HCT116 (cell line): Measurements from ENCODE around the gene CDC42EP5. TPM values are rescaled to one million over a fixed set of nuclear protein-coding genes. Genes with fewer than 3 reads are reported as not detected.

Experiments used
- ATAC-seq: fragments of 200-7000 bp; cut with Tn5 transposase; 2 replicates; pipeline ENCODE4 v1.9.1; 2020; ENCODE audit warnings: mild to moderate bottlenecking, moderate library complexity
- Bru-seq: library from RNA; stranded (reverse); fragments of 400-500 nt; gene quantifications from one replicate; lab custom pipeline; 2021; lab: Mats Ljungman, UMichigan
- BruChase-seq, 2 experiments: library from RNA; stranded (reverse); fragments of 400-500 nt; gene quantifications; one replicate each; lab custom pipeline; 2021; lab: Mats Ljungman, UMichigan
- BruUV-seq: library from RNA; stranded (reverse); fragments of 400-500 nt; replicated peaks from 2 replicates; lab custom pipeline; 2021; lab: Mats Ljungman, UMichigan
- CTCF ChIA-PET: fragments of 300-600 bp; sonication (Branson Sonifier 250); formaldehyde crosslinking; loops from one replicate; lab custom pipeline; 2021; ENCODE audit warnings: antibody characterized with exemption; lab: Charles Lee
- POLR2A ChIA-PET: fragments of 300-600, 350-600 bp; sonication (Branson Sonifier 250); formaldehyde crosslinking; loops from one replicate; lab custom pipeline; 2021; ENCODE audit warnings: antibody characterized with exemption; lab: Charles Lee
- RAD21 ChIA-PET, 2 experiments: fragments of 300-600 bp; sonication (Branson Sonifier 250); formaldehyde crosslinking; loops; one replicate each; lab custom pipeline; 2023; ENCODE audit warnings: low total read pairs in 2 of 2; ENCODE audit not compliant: uncharacterized antibody in 2 of 2, unreplicated experiment in 2 of 2, low non-redundant PET in 1 of 2; lab: Charles Lee
- DNase-seq: peaks from one replicate; pipeline ENCODE4 v3.0.0-alpha.2; 2010; ENCODE audit warnings: low read depth, low spot score
- H2AFZ ChIP-seq: fragments of 200-600 bp; shearing (Covaris generic), sonication (generic); 2 replicates; pipeline ENCODE4 v1.6.1; 2017; ENCODE audit warnings: low read depth, mixed run types, mixed read lengths, antibody characterized with exemption, low read length; ENCODE audit not compliant: poor library complexity, severe bottlenecking
- H3K27ac ChIP-seq: 2 replicates; pipeline ENCODE4 v1.5.1; 2012; ENCODE audit warnings: low read depth, low read length
- H3K27me3 ChIP-seq: fragments of 200-600 bp; sonication (generic); 2 replicates; pipeline ENCODE4 v1.6.1; 2016; ENCODE audit warnings: mixed run types, low read length, mixed read lengths; ENCODE audit not compliant: insufficient read depth
- H3K36me3 ChIP-seq, 2 experiments: fragments of 200-500 bp in 1 of 2; fragments of 200-600 bp in 1 of 2; sonication (Bioruptor generic) in 1 of 2; sonication (generic) in 1 of 2; 2 replicates each; pipeline versions ENCODE4 v1.5.1 to v1.6.1; 2014 to 2016; ENCODE audit warnings: low read length in 2 of 2, inconsistent platforms in 1 of 2, mixed read lengths in 1 of 2, mixed run types in 1 of 2; ENCODE audit not compliant: insufficient read depth in 2 of 2, control insufficient read depth in 1 of 2
- H3K4me1 ChIP-seq, 2 experiments: fragments of 200-600 bp in 1 of 2; sonication (generic) in 1 of 2; 2 replicates each; pipeline versions ENCODE4 v1.5.1 to v1.6.1; 2012 to 2017; ENCODE audit warnings: low read length in 2 of 2, inconsistent platforms in 1 of 2, mild to moderate bottlenecking in 1 of 2, mixed read lengths in 1 of 2, mixed run types in 1 of 2, moderate library complexity in 1 of 2; ENCODE audit not compliant: insufficient read depth in 2 of 2, control insufficient read depth in 1 of 2
- H3K4me2 ChIP-seq: fragments of 200-600 bp; sonication (generic); 2 replicates; pipeline ENCODE4 v1.6.1; 2017; ENCODE audit warnings: mixed run types, low read length, mixed read lengths
- H3K4me3 ChIP-seq, 2 experiments: fragments of 200-600 bp in 1 of 2; sonication (generic) in 1 of 2; replicated peaks in 1 of 2; 2 replicates each; pipeline ENCODE4 v1.5.1; 2011 to 2016; ENCODE audit warnings: low read length in 2 of 2, control low read depth in 1 of 2, low read depth in 1 of 2, mild to moderate bottlenecking in 1 of 2, mixed read lengths in 1 of 2, mixed run types in 1 of 2
- H3K79me2 ChIP-seq: fragments of 200-600 bp; sonication (generic); 2 replicates; pipeline ENCODE4 v1.6.1; 2017; ENCODE audit warnings: mild to moderate bottlenecking, mixed run types, low read length, moderate library complexity, mixed read lengths; ENCODE audit not compliant: insufficient read depth
- H3K9ac ChIP-seq: fragments of 200-600 bp; sonication (generic); 2 replicates; pipeline ENCODE4 v1.6.1; 2016; ENCODE audit warnings: low read length, mixed read lengths
- H3K9me2 ChIP-seq: fragments of 200-600 bp; sonication (generic), shearing (Covaris generic); 2 replicates; pipeline ENCODE4 v1.6.1; 2017; ENCODE audit warnings: mixed run types, mild to moderate bottlenecking, moderate library complexity; ENCODE audit not compliant: insufficient read depth
- H3K9me3 ChIP-seq, 2 experiments: fragments of 200-500 bp in 1 of 2; fragments of 200-600 bp in 1 of 2; sonication (Bioruptor generic) in 1 of 2; sonication (generic) in 1 of 2; 2 replicates each; pipeline ENCODE4 v1.6.1; 2014 to 2017; ENCODE audit warnings: low read length in 2 of 2, mixed read lengths in 2 of 2, inconsistent platforms in 1 of 2, low read depth in 1 of 2, mild to moderate bottlenecking in 1 of 2, mixed run types in 1 of 2, moderate library complexity in 1 of 2; ENCODE audit not compliant: control insufficient read depth in 1 of 2, insufficient read depth in 1 of 2
- H4K20me1 ChIP-seq: fragments of 200-600 bp; sonication (generic), shearing (Covaris generic); 2 replicates; pipeline ENCODE4 v1.6.1; 2017; ENCODE audit warnings: mixed run types, mild to moderate bottlenecking, moderate library complexity; ENCODE audit not compliant: insufficient read depth
- ATF3 ChIP-seq: IDR thresholded peaks from 2 replicates; pipeline ENCODE4 v1.6.1; 2012
- CBX3 ChIP-seq: IDR thresholded peaks from 2 replicates; pipeline ENCODE4 v1.6.1; 2012; ENCODE audit warnings: low read depth
- CTCF ChIP-seq, 3 experiments: fragments of 200-600 bp in 1 of 3; sonication (generic) in 1 of 3; IDR thresholded peaks in 2 of 3; conservative IDR thresholded peaks in 1 of 3; 2 replicates each; pipeline ENCODE4 v1.5.1; 2012 to 2017; ENCODE audit warnings: low read depth in 2 of 3, low read length in 2 of 3, antibody characterized with exemption in 1 of 3, borderline replicate concordance in 1 of 3, control low read depth in 1 of 3, mild to moderate bottlenecking in 1 of 3, mixed read lengths in 1 of 3, mixed run types in 1 of 3, moderate library complexity in 1 of 3; ENCODE audit not compliant: insufficient read depth in 1 of 3
- EGR1 ChIP-seq: IDR thresholded peaks from 2 replicates; pipeline ENCODE4 v1.6.1; 2012; ENCODE audit warnings: low read depth
- EZH2phosphoT487 ChIP-seq: fragments of 200-600 bp; IDR thresholded peaks from 2 replicates; pipeline ENCODE4 v1.6.1; 2018; ENCODE audit warnings: antibody characterized with exemption, borderline replicate concordance
- JUND ChIP-seq: IDR thresholded peaks from 2 replicates; pipeline ENCODE4 v1.6.1; 2012
- MAX ChIP-seq: IDR thresholded peaks from 2 replicates; pipeline ENCODE4 v1.6.1; 2012
- RAD21 ChIP-seq: IDR thresholded peaks from 2 replicates; pipeline ENCODE4 v1.6.1; 2012; ENCODE audit warnings: low read depth, mild to moderate bottlenecking
- TCF7L2 ChIP-seq: IDR thresholded peaks from 2 replicates; pipeline ENCODE4 v1.7.0; 2011; ENCODE audit warnings: borderline replicate concordance, inconsistent platforms; ENCODE audit not compliant: insufficient read depth, insufficient read length; ENCODE audit errors: extremely low read depth
- YY1 ChIP-seq: IDR thresholded peaks from 2 replicates; pipeline ENCODE4 v1.6.1; 2011; ENCODE audit warnings: low read length, low read depth, moderate library complexity, mild to moderate bottlenecking; ENCODE audit not compliant: insufficient replicate concordance; ENCODE audit errors: extremely low read depth
- ZFX ChIP-seq: fragments of 450-650 bp; IDR thresholded peaks from 2 replicates; pipeline ENCODE4 v1.6.1; 2017
- intact Hi-C: fragments of 100-400 bp; cut with micrococcal nuclease; formaldehyde crosslinking; loops from 2 replicates; pipeline ENCODE4 v1.10.0; 2022
- long read RNA-seq: library from polyadenylated mRNA; unstranded; transcript quantifications from one replicate; pipeline ENCODE4 v2.0.0, GENCODE V29; 2021; ENCODE audit not compliant: unreplicated experiment
- polyA plus RNA-seq: library from polyadenylated mRNA; unstranded; fragments of >200 nt; gene quantifications from 2 replicates; pipeline ENCODE4 v1.2.1, GENCODE V29; 2012; ENCODE audit warnings: missing spikeins
- total RNA-seq: library from RNA; stranded (reverse); gene quantifications from one replicate; pipeline ENCODE4 v1.2.1, GENCODE V29; 2021; ENCODE audit not compliant: unreplicated experiment

The CDC42EP5 gene
- 0.64 TPM for total RNA-seq
- 0.75 and 0.91 TPM in 2 replicates for polyA plus RNA-seq
- percentile 12 among the genes with signal in this experiment for Bru-seq, nascent RNA
- percentile 8 among the genes with signal in this experiment for BruChase-seq, experiment 1, labeled RNA remaining after a 6-hour chase
- BruChase-seq, experiment 2, labeled RNA remaining after a 2-hour chase: percentile 21 among the genes with signal in this experiment
- long read RNA-seq: 0 reads

- ChIA-PET CTCF (interaction anchor here (1.3 kb wide), 1 partner anchor 9 kb away, joined by 4 read pairs; no protein-coding TSS in a partner anchor), RAD21 (no interaction called here), POLR2A (interaction anchor here (0.6 to 1.5 kb wide), 2 partner anchors 10 to 12 kb away, joined by 3 to 9 read pairs; partner anchors contain the start of gene LENG9)
- no peak within 1 kb of the TSS for H3K27ac ChIP-seq
- DNase-seq (no peak), ATAC-seq (peak; percentile 79)
- H3K9me2 ChIP-seq: no peaks in the 10 kb centered on the region
- no peak for TF ChIP-seq ATF3
- no peak for TF ChIP-seq ZFX
- TF ChIP-seq JUND: no peak
- H3K79me2 ChIP-seq: no peaks in the 10 kb centered on the region
- H2AFZ ChIP-seq: peak within 1 kb of the TSS; percentile 58
- no peak within 1 kb of the TSS for H3K9ac ChIP-seq
- H3K4me2 ChIP-seq: peak within 1 kb of the TSS; percentile 49
- BruUV-seq: no TSS peak
- peaks cover 6 to 9% of the 10 kb centered on the region in 2 experiments; a peak in 3 of 4 replicates for H3K4me1 ChIP-seq
- no peaks in the 10 kb centered on the region for H3K9me3 ChIP-seq
- no peaks in the 10 kb centered on the region for H3K36me3 ChIP-seq
- intact Hi-C loops: no loop called here
- no peaks in the 10 kb centered on the region for H3K27me3 ChIP-seq
- no peaks in the 10 kb centered on the region for H4K20me1 ChIP-seq
- H3K4me3 ChIP-seq: no peak within 1 kb of the TSS
These were observed at the start of gene CDC42EP5 for GRCh38 chr19:54473071-54473891. Gene CDC42EP5 (minus strand): TSS chr19:54473296. CDS start chr19:54465547, 7,749 bp downstream.

GRCh38 chr19:54521860-54522513, 48.9 kb upstream of the CDC42EP5 start:
- no peaks in the 10 kb centered on the region for H3K9me3 ChIP-seq
- no TSS peak for BruUV-seq
- H3K4me3 ChIP-seq: no peak overlapping the region
- no peak overlapping the region for H2AFZ ChIP-seq
- H3K79me2 ChIP-seq: no peaks in the 10 kb centered on the region
- peaks cover 46% of the 10 kb centered on the region for H3K27me3 ChIP-seq
- ATAC-seq: no peak
- ChIA-PET CTCF (no interaction called here), POLR2A (no interaction called here), RAD21 (no interaction called here)
- intact Hi-C loops: no loop called here
- H3K4me2 ChIP-seq: no peak overlapping the region
- peaks cover 0 to 7% of the 10 kb centered on the region in 2 experiments; a peak in 2 of 4 replicates for H3K4me1 ChIP-seq
- no peak overlapping the region for H3K27ac ChIP-seq
- DNase-seq: no peak
- H3K9me2 ChIP-seq: no peaks in the 10 kb centered on the region
- H3K36me3 ChIP-seq: no peaks in the 10 kb centered on the region
- no peaks in the 10 kb centered on the region for H4K20me1 ChIP-seq
- no peak overlapping the region for H3K9ac ChIP-seq
- TF ChIP-seq MAX: no peak
- TF ChIP-seq EZH2phosphoT487: no peak
- no peak for TF ChIP-seq CBX3
- TF ChIP-seq JUND: no peak
- TF ChIP-seq EGR1: no peak
- TF ChIP-seq TCF7L2: no peak
- TF ChIP-seq CTCF (IDR thresholded peaks at IDR 0.05 in 2 of 3, conservative IDR thresholded peaks at IDR 0.05 in 1 of 3; ENCODE audit: borderline replicate concordance in 1 of 3, insufficient read depth in 1 of 3, low read depth in 2 of 3, low read length in 2 of 3): no peak
- TF ChIP-seq YY1: no peak
- no peak for TF ChIP-seq RAD21
